Stimulated activated CD8-positive, alpha-beta memory T cell treated with anti-CD3 and anti-CD28 coated beads, Interleukin-15, amount 100 ng/mL, for 1 hour (primary cell): Measurements from ENCODE around the gene DMD.
"Not testable (repeated sequence)": the region's sequence is repeated elsewhere in the genome, so short reads cannot be mapped to it uniquely, and the experiment has no call there.

Experiments used
- DNase-seq: peaks from one replicate; pipeline ENCODE4 v3.0.0-alpha.2; 2020; ENCODE audit warnings: low read depth

Gene DMD

DNA sequence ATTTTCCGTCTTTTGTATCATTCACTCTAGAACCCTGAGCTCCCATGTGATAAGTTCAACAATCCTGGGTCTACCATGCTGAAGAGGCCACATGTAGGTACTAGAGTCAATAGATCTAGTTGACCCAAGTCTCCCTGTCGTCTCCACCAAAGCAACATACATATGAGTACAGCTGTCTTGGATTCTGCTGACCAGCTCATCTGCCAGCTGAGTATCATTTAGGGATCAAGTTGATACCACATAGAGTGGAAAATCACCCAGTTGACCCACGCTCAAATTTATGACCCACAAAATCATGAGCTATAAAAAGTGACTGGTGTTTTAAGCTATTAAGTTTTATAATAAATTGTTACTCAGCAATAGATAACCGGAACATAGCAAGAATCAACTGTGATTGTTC is 61.8 kb downstream of the DMD start:
- no peak for DNase-seq

DNA sequence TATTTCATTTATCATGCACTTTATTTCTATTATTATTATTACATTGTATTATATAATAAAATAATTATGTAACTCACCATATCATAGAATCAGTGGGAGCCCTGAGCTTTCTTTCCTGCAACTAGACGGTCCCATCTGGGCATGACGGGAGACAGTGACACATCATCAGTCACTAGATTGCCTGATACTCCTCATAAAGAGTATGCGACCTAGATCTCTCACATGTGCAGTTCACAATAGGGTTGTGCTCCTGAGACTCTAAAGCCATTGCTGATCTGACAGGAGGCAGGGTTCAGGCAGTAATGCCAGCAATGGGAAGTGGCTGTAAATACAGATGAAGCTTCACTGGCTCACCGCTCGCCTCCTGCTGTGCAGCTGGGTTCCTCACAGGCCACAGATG is 62.3 kb downstream of the DMD start:
- DNase-seq, result no peak

DNA sequence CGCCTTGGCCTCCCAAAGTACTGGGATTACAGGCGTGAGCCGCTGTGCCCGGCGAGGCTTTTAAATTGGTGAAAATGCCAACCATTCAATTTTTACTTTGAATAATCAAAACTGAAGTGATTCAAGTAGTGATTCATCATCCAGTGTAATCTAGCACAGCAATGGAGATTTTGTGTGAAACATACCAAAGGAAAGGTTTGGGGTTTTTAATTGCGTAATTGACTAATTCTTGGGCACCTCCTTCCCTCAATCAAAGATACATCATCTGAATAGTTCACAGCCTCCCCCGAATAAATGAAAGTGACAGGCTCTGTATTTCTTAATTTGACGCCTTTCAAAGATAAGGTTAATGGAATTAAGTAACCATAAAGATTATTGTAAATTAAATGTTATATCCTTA is 69.0 kb downstream of the DMD start:
- no peak for DNase-seq

DNA sequence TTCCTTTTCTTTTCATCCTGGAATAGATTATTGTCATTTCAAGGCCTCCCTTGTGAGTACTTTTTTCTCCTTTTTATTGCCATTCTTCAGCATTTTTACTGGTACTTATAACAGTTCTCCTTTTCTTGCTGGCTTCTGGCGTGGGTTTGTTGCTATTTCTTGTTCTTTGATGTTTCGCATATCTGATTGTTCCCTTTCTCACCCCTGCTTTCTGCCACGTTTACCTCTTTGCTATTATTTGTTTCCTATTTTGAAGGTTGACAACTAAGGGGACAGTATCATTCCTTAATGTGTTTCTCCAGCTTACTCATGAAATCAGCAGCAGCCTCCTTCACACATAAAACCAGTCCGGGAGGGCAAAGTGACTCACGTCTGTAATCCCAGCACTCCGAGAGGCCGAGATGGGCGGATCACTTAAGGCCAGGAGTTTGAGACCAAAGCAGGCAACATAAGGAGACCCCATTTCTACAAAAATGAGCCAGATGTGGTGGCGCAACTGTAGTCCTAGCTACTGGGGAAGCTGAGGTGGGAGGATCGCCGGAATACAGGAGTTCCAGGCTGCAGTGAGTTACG is 72.6 kb downstream of the DMD start:
- DNase-seq, result no peak

DNA sequence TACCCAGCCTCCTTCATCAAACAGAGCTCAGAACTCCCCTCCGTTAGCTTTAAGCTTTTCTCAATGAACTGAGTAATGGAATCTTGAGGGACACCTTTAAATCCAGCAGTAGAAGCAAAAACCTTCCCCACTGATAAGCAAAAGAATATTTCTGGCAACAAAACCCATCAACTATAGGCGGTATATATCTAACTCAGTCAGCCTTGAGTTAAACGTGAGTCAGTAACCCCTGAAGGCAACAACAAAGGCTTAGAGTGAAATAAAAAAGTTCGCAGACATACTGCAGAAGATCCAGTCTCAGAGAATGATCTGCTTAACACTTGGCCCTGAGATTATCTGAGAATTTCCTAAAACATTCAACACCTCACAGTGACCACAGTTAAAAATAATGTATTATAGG is 77.2 kb downstream of the DMD start:
- no peak for DNase-seq

DNA sequence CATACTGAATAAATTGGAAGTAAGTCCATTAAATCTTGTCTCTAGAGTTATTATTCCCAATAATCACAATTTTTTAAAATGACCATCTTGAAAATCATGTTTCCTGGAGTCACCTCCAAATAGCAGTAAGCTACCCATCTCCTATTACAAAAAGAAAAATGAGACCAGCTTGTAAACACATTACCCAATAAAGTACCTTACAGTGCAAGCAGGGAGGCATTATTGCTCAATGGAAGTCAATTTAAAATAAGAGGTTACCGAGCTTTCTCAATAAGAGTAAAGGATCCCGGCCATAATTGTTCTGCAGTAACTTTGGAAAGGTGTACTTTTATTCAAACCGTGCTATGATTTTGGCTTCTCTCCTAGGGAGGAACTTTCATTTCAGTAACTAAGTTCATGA is 78.0 kb downstream of the DMD start:
- DNase-seq, result no peak

DNA sequence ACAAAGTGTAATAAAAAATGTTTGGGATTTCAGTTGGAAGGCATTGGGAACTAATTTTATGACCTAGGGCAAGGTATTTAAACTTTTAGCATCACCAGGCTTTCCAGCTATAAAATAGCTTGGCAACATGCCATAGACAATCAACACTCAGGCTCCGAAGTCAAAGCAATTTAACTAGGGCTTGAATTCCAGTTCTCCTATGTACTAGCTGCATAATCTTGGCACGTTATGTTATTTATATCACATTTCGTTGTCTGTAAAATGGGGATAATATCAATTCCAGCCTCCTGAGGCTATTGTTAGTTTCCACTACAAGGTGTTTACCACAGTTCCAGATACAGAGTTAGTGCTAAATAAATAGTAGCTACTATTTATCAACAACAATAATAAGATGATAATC is 78.8 kb downstream of the DMD start:
- DNase-seq, result no peak

DNA sequence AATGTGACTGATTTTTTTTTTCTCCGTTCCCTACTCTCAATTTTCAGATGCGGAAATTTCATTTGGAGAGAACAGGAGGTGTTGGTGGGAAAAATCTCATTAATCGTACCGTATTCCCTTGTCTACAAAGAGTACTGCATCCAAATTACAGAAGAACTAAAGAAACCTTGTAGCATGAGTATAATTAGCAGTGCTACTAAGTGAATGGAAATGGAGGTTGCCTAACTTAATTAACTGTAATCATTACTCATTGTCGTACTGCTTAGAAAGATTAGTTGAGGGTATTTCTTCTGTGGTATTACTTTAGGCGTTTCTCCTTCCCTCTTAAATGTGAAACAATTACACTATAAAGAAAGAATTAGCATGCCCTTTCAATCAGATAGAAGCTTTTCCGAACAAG is 81.7 kb downstream of the DMD start:
- DNase-seq, result no peak

DNA sequence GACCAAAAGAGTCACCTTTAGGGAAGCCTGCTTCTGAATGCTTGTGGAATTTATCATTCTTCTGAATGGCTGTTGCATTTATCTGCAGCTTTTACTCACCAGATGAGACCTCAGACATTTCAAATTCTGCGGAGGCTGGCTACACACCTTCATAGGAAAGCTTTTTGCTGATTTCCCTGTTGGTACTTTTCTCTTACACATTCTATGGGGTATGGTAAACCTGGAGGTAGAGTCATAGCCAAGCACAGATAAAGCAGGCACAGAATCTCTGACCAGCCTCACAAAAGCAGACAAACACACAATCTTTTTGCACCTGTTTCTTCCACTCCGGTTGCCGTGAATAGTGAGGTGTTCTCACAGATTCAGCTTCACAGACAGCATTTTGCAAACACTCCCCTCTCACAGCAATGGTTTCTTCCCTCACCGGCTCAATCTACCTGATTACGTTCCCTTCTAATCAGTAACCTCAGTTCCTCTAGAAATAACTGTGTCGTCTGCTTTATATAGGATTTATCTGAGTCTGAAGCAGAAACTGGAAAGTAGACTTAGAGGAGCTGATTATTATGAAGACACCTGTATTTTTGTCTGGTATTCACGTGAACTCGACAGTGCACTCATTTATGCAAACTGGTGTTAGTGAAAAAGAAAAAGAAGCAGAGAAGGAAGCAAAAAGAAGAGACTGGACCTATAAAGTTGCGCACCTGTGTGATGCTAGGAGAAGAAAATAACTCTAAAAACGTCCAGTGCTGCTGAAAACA is 83.1 kb downstream of the DMD start:
- DNase-seq, result no peak

DNA sequence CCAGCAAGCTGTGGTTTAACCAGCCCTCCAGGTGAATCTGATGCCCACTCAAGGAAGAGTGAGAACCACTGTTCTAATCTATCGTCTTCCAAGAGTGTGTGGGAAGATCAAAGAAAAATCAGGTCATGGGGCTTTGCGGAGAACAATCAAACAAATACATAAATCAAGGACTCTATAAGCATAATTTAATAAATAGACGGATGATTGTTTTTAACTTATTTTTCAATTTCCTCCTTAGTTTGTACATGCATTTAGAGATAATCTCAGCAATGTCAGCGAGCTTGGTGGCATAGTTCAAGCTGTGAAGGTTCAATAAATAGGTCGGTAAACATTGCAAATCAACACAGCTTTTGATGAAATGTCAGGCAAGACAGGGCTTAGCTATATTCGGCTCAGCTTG is 84.9 kb downstream of the DMD start:
- no peak for DNase-seq

DNA sequence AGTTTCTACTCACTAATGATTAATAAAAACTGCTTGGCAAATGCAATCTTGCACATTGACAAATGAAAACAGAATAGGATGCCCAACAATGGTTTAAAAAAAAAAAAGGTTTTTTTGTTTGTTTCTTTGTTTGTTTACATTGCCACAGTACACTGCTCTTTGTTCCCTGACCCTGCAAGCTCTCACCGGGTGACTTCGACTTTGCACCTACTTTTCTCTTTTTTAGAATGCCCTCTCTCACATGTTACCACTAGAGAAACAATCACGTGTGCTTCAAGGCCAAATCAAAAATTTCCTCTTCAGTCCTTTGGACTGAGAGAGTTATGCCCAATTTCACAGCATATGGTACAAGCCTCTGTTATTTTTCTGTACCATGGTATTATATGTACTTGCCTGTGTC is 101.5 kb downstream of the DMD start:
- DNase-seq, result no peak

DNA sequence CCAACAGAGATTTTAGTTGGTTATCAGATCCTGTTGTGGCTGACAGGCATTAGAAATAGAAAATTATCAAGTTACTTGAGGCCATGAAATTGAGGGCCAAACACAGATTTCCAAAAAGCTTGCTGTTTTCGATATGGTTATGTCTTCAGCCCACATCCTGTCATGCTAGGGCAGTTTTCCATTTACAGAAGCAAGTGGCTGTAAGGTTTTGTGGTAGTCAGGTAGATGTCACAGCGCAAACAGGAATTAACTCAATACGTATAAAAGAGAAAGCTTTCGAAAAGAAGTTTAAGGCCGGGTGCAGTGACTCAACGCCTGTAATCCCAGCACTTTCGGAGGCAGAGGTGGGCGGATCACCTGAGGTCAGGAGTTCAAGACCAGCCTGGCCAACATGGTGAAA is 104.6 kb downstream of the DMD start:
- no peak for DNase-seq

DNA sequence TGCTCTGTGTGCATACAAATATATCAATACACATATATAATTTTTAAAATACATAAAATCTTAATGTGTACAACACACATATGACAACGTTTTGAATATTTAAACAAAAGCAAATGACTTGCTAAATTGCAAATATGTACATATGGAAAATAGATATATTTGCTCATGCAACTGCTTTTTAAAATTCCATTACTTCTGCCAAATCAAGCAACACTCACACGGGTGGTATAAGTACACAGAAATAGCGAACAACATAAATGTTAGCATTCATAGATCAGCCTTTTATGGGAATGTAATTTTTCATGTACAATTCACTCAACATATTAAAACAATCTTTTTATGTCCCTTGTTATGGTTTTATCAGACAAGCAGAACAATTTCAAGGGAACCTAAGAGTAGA is 116.3 kb downstream of the DMD start:
- no peak for DNase-seq

DNA sequence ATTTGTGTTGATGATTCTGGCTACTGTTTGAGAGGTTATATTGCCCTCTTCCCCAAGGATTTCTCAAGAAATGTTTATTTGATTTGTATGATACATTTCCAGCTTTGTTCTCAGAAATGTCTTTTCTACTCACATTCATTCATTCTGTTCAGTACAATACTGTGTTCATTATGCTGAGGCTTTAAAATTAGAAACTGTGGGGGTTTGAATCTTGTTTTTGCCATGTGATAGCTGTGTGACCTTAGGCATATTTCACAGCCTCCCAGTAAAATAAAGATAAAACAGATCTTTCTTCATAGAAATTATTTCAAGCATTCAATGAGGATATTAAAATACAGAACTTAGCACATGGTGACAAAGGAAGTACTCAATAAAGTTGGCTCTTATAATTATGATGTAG is 123.9 kb downstream of the DMD start:
- DNase-seq, result no peak

DNA sequence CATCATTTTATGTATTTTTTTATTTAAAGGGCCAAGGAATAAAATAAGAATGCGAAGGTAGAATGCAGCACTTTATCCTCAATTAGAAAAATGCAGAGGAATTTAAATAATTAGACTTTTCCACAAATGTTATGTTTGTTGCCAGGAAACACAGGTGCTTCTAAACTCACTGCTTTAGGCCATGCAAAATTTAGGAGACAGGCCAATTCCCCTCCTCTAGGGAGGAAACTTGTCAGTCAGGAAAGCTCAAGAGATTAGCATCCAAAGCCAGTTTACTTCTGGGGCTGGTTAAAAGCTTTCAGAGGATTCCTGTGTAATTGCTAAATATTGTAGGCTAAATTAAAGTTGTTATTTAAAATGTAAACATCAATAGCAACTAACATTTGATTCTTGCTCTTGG is 124.5 kb downstream of the DMD start:
- no peak for DNase-seq

DNA sequence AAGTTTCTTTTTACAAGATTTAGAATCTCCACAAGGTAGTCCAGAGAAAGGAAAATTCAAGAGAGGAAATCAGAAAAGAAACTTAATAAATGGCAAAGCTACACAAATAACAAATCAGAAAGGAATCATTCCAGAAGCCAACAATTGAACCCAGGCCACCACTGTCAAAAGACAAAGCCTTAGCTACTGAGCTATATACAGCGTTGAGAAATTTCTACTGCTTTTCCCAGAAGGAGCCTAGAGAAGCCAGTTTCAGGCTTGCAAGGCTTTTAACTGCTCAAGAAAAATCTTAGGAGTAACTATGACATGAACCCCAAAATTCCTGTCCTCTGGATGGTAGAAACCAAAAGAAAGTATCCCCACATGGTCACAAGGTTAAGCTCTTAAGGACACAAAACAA is 129.0 kb downstream of the DMD start:
- no peak for DNase-seq

DNA sequence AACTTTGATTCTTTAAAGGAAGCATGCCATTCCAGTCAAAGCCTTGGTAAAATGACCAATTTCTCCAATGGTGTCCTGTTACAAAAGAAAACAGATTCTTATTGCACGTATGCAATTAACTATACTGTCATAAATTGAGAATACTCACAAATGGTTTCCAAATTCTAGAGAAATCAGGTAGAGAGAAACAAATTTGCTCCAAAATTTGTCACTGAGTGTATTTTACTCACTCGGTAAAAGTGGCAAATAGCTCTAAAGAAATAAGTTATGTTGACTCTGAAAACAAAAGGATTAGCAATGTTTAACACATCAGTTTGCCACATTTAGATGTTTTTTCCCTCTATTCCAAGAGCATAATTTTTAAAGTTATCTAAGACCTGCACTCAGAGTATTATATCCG is 133.1 kb downstream of the DMD start:
- DNase-seq, result no peak

DNA sequence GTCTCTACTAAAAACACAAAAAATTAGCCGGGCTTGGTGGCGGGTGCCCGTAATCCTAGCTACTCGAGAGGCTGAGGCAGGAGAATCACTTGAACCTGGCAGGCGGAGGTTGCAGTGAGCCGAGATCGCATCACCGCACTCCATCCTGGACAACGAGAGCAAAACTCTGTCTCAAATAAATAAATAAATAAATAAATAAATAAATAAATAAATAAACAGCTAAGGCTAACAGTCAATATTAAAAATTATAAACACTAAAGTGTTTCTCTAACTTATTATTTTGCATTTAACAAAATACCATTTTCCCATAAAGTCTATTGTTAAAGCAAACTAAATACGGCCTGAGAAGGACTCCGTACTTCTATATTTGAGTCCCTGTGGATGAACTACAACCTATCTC is 137.7 kb downstream of the DMD start:
- DNase-seq, result not testable (repeated sequence)

DNA sequence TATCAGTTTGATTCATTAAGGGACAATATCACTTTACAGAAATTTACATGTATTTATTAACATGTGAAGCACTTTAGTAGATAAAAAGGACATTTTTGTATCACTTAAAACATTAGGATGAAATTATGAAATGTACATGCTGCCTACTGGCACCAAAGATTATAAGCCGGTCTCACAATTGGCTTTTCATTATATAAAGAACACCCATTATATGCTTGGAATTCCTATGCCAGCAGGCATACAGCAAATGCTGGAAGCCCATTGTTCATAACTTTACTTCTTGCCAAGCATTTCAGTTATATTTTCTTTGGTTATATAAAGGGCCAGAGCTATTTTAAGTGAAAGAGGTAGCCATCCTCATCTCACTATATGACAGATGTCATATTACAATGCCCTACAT is 145.9 kb downstream of the DMD start:
- DNase-seq, result no peak

DNA sequence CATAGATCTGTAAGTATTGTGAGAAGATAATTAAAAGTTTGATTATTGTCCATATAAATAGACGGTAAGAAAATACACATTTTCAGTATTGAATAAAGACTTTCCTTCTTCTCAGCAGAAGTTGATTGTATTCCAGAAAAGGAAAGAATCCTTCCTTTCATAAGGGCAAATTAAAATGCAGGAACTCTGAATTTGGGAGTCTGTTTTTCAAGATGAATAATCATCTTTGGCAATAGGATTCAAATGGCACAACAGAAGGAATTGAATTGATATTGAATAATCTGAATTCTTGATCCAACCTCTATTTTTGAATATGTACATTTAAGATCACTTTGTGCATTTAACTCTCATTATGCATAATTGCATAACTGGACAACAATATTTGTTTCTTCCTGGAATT is 149.3 kb downstream of the DMD start:
- no peak for DNase-seq

DNA sequence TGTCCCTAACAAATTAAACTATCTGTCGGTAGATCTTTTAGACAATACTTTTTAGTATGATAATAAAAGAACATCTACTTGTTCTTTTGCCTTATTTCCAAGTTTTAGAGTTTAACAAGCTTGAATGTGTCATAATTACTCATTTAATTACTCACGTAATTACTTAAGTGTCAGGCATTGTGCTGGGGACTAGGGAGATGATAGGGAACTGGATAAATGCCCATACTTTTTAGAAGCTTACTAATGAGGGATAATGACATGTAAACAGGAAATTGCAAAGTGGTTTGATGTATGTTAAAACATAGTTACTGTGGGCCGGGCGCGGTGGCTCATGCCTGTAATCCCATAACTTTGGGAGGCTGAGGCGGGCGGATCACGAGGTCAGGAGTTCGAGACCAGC is 158.3 kb downstream of the DMD start:
- DNase-seq, result no peak

DNA sequence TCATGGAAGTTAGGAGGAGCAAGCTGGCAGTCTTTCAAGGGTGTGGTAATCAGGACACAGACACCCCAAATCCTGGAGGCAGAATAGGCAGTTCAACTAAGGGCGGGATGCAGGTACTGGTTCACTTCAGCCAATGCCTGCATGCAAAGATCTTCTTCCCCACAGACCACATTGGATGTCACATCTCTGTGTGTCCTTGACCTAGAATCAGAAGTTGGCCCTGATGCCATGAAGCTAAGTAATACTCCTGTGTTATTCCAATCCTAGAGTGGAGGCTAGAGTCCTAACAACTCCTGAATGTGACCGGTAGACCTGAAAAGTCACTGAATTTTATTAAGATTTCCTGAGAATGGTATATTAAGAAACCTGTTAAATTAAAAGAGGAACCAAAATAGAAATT is 165.5 kb downstream of the DMD start:
- DNase-seq, result no peak

DNA sequence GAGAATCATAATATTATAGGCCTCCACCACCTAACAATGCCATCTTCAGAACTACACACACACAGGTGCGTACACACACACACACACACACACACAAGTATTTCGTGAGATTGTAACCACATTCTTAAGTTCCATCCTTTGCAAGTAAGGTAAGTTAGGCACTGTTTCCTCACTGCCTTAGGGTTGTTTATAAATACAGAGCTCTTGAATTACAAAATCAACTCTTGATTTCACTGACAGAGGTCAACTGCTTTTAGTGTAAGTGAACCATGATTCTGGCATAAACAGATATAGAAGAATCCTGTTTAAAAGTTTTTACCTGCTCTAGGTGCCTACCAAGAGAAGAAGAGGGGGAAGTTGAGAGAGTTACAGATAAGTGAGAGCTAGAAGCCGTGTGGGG is 166.1 kb downstream of the DMD start:
- no peak for DNase-seq

DNA sequence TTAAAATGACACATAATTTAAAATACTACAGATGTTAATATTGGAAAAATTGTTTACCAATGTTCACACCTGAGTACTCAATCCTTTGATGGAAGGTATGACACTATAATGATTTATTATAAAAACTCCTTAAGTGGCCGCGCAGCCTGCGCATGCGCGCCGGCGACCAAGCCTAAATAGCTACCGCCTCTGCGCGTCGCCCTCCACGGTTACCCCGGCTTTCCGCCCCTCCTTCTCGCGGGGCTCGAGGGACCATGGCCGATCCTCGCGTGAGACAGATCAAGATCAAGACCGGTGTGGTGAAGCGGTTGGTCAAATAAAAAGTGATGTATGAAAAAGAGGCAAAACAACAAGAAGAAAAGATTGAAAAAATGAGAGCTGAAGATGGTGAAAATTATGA is 170.2 kb downstream of the DMD start:
- DNase-seq, result no peak
